Measurements from ENCODE around the gene TPD52L2. TPM values are rescaled to one million over a fixed set of nuclear protein-coding genes. Genes with fewer than 3 reads are reported as not detected.
"Not testable (repeated sequence)": the region's sequence is repeated elsewhere in the genome, so short reads cannot be mapped to it uniquely, and the experiment has no call there.

The TPD52L2 gene
- total and polyA plus RNA-seq, 8 donors: 16.3 to 47.3 (median 23.7) TPM

DNA sequence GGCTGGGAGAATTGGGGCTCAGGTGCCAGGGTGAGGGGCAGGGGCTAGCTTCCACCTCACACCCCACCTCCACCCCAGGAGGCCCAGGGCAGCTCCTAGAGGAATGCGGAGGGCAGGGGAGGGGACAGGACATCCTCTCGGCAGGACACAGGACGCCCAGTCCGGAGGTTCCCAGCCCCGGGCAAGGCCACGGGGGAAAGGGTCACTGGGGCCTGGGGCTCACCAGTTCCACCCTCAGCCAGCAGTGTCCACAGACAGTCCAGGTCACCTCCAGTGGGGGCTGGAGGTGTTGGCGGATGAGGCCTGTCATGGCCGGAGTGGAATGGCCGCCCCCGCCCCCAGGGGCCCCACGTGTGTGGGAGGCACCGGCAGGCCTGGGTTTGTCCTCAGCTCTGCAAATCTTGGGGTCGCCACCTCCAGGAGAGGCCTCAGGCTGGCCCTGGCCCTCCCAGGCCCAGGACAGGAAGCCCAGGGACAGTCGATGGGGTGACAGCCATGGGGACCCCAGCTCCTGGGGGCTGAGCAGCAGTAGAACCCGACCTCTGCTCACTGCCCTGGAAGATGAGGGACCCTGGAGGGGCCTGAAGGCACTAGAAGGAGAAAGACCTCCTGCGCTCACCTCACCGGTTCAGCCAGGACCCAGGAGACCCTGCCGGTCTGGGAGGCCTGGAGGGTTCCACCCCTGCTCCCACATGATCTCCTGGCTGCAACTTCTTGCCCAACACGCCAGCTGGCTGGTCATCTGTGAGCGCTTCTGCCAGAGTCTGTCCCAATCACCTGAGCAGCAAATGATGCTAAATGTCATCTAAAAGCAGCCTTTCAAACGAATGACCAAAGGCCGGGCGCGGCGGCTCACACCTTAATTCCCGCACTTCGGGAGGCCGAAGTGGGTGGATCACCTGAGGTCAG, 16.8 kb upstream of the TPD52L2 start:
- WGBS, 2 donors: 58 to 69% methylated on average over 28 of the region's 28 CpGs
- DNase-seq: peak in 1 of 6 donors; percentile 51
- ATAC-seq: no peak
- Histone ChIP-seq H3K27me3 (no peaks in the 10 kb centered on the region), H3K36me3 (no peaks in the 10 kb centered on the region), H3K4me3 (no peak overlapping the region), H3K4me1 (no peaks in the 10 kb centered on the region), H3K27ac (no peak overlapping the region), H3K9me3 (no peaks in the 10 kb centered on the region)
- TF ChIP-seq, protein P1, sequence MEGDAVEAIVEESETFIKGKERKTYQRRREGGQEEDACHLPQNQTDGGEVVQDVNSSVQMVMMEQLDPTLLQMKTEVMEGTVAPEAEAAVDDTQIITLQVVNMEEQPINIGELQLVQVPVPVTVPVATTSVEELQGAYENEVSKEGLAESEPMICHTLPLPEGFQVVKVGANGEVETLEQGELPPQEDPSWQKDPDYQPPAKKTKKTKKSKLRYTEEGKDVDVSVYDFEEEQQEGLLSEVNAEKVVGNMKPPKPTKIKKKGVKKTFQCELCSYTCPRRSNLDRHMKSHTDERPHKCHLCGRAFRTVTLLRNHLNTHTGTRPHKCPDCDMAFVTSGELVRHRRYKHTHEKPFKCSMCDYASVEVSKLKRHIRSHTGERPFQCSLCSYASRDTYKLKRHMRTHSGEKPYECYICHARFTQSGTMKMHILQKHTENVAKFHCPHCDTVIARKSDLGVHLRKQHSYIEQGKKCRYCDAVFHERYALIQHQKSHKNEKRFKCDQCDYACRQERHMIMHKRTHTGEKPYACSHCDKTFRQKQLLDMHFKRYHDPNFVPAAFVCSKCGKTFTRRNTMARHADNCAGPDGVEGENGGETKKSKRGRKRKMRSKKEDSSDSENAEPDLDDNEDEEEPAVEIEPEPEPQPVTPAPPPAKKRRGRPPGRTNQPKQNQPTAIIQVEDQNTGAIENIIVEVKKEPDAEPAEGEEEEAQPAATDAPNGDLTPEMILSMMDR (IDR thresholded peaks at IDR 0.05): no peak
- no peak for FAIRE-seq
- intact Hi-C loops (cut with DNase I): no loop called here

DNA sequence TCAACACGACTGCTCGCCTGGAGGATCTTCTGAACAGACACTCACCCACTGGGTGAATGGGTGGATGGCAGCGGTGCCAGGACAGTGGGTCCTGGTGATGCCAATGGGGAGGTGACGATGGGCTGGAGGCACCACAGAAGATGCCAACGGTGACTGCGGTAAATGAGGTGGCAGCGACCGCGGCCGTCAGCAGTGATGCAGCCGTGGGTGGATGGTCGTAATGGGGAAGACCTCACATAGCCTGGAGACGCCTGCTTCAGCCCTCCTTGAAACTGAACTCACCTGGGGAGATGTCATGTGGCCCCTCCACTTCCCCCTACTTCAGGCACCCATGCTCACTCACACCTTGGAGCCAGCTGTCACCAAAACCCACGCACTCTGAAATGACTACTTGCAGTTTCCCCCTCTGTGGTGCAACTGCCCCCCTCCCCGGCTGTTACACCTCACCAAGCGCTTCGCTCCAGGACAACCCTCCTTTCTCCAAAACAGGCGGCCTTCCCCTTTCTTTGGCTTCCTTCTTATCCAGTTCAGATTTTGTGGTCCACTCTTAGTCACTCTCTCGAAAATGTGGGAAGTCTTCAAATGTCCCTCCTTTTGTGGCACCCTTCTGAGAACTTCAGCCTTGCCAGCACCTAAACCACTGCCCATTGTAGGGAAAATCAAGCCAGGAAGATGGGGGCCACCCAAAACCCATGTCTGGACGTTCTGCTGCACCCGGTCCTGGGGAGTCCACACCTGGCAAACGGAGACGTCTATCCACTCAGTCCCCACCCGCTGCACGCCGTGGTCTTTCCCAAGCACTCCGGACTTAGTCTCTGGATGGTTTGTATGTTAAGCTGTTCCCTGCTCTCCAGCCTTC, 14.2 kb upstream of the TPD52L2 start:
- Histone ChIP-seq H3K4me3 (no peak overlapping the region), H3K36me3 (no peaks in the 10 kb centered on the region), H3K9me3 (no peaks in the 10 kb centered on the region), H3K27me3 (peaks cover 0 to 4% (median 0%) of the 10 kb centered on the region in 4 donors), H3K27ac (no peak overlapping the region), H3K4me1 (peaks cover 0 to 3% (median 0%) of the 10 kb centered on the region in 3 donors)
- 53 to 69% methylated on average over 27 of the region's 27 CpGs for WGBS, 2 donors
- no peak for ATAC-seq
- TF ChIP-seq, protein P1 (IDR thresholded peaks at IDR 0.05): no peak
- DNase-seq: no peak
- intact Hi-C loops (cut with DNase I): no loop called here
- FAIRE-seq: no peak

GRCh38 chr20:63851548-63851943, 13.5 kb upstream of the TPD52L2 start:
- H3K4me3 ChIP-seq; H3K36me3 ChIP-seq; H3K27ac ChIP-seq; H3K9me3 ChIP-seq; FAIRE-seq; DNase-seq; intact Hi-C loops (cut with DNase I); H3K27me3 ChIP-seq; ATAC-seq; H3K4me1 ChIP-seq: not testable (repeated sequence)
- WGBS, 2 donors: 68 to 78% methylated on average over 14 of the region's 14 CpGs

GRCh38 chr20:63853733-63854068, 11.4 kb upstream of the TPD52L2 start:
- peak overlapping the region in 1 of 4 donors; percentile 65 for H3K27ac ChIP-seq
- WGBS, 2 donors: 75 to 87% methylated on average over 4 of the region's 4 CpGs
- FAIRE-seq: not testable (repeated sequence)

GRCh38 chr20:63854069-63854765, 10.9 kb upstream of the TPD52L2 start:
- Histone ChIP-seq H3K27ac (peak overlapping the region in 3 of 4 donors; percentile 33 to 65 (median 47)), H3K9me3 (no peaks in the 10 kb centered on the region), H3K27me3 (peaks cover 0 to 5% (median 0%) of the 10 kb centered on the region in 4 donors), H3K4me1 (peaks cover 0 to 3% (median 0%) of the 10 kb centered on the region in 3 donors), H3K36me3 (no peaks in the 10 kb centered on the region), H3K4me3 (no peak overlapping the region)
- WGBS, 2 donors: 35 to 39% methylated on average over 16 to 17 of the region's 17 CpGs
- DNase-seq: peak in 1 of 6 donors; percentile 41
- peak in 2 of 4 donors; percentile 52 to 70 for ATAC-seq
- no peak for FAIRE-seq
- intact Hi-C loops (cut with DNase I): no loop called here
- TF ChIP-seq, protein P1 (IDR thresholded peaks at IDR 0.05): no peak

More at GRCh38 chr20:63853733-63854068, 11.4 kb upstream of the TPD52L2 start:
- intact Hi-C loops (cut with DNase I); ATAC-seq; H3K4me3 ChIP-seq; H3K4me1 ChIP-seq; H3K9me3 ChIP-seq; H3K36me3 ChIP-seq; H3K27me3 ChIP-seq; DNase-seq: not testable (repeated sequence)

Data from pancreas (tissue), 10 donors.